ENCODE results near the gene CABP4.

GRCh38 chr11:67468456-67468758, 13.3 kb downstream of the CABP4 start:
- TF ChIP-seq, protein P1, sequence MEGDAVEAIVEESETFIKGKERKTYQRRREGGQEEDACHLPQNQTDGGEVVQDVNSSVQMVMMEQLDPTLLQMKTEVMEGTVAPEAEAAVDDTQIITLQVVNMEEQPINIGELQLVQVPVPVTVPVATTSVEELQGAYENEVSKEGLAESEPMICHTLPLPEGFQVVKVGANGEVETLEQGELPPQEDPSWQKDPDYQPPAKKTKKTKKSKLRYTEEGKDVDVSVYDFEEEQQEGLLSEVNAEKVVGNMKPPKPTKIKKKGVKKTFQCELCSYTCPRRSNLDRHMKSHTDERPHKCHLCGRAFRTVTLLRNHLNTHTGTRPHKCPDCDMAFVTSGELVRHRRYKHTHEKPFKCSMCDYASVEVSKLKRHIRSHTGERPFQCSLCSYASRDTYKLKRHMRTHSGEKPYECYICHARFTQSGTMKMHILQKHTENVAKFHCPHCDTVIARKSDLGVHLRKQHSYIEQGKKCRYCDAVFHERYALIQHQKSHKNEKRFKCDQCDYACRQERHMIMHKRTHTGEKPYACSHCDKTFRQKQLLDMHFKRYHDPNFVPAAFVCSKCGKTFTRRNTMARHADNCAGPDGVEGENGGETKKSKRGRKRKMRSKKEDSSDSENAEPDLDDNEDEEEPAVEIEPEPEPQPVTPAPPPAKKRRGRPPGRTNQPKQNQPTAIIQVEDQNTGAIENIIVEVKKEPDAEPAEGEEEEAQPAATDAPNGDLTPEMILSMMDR (conservative IDR thresholded peaks at IDR 0.05 in 1 of 2, IDR thresholded peaks at IDR 0.05 in 1 of 2; ENCODE audit: extremely low read depth in 1 of 2, insufficient read depth in 1 of 2, low read depth in 1 of 2, low read length in 2 of 2) = no peak
- TF ChIP-seq EZH2 (IDR thresholded peaks at IDR 0.05; ENCODE audit: borderline replicate concordance, low read length) = no peak

Measured in mammary epithelial cell (primary cell).